HEK293T (cell line): ENCODE measurements around the gene SARS1.

Experiments used
- CTCF ChIA-PET: fragments of 350-600 bp; formaldehyde crosslinking; extraction: SDS; loops from one replicate; lab custom pipeline; 2021; ENCODE audit warnings: antibody characterized with exemption, inconsistent platforms; lab: Yijun Ruan, JAX
- POLR2A ChIA-PET: fragments of 350-600 bp; formaldehyde crosslinking; extraction: SDS; loops from one replicate; lab custom pipeline; 2020; ENCODE audit warnings: antibody characterized with exemption, inconsistent platforms; lab: Yijun Ruan, JAX
- DNase-seq: peaks from one replicate; pipeline ENCODE4 v3.0.0; 2012; ENCODE audit warnings: mixed read lengths; ENCODE audit errors: extremely low spot score
- ARNT ChIP-seq: fragments of 450-650 bp; IDR thresholded peaks from 2 replicates; pipeline ENCODE4 v1.6.1; 2017; ENCODE audit warnings: mild to moderate bottlenecking
- BHLHE40 ChIP-seq: fragments of 450-650 bp; IDR thresholded peaks from 2 replicates; pipeline ENCODE4 v1.6.1; 2016; ENCODE audit warnings: mild to moderate bottlenecking, moderate library complexity, borderline replicate concordance
- CTBP1 ChIP-seq: fragments of 450-650 bp; IDR thresholded peaks from 2 replicates; pipeline ENCODE4 v1.6.1; 2016; ENCODE audit warnings: borderline replicate concordance
- ELF4 ChIP-seq: fragments of 450-650 bp; IDR thresholded peaks from 2 replicates; pipeline ENCODE4 v1.6.1; 2017; ENCODE audit warnings: antibody characterized with exemption
- FOXA1 ChIP-seq: fragments of 450-650 bp; IDR thresholded peaks from 2 replicates; pipeline ENCODE4 v1.6.1; 2016; ENCODE audit warnings: mild to moderate bottlenecking
- FOXK2 ChIP-seq: fragments of 450-650 bp; IDR thresholded peaks from 2 replicates; pipeline ENCODE4 v1.6.1; 2016; ENCODE audit warnings: mild to moderate bottlenecking
- FOXM1 ChIP-seq: fragments of 450-650 bp; IDR thresholded peaks from 2 replicates; pipeline ENCODE4 v1.6.1; 2017; ENCODE audit warnings: mild to moderate bottlenecking, borderline replicate concordance
- HDGF ChIP-seq: fragments of 450-650 bp; IDR thresholded peaks from 2 replicates; pipeline ENCODE4 v1.6.1; 2017; ENCODE audit warnings: antibody characterized with exemption, borderline replicate concordance
- L3MBTL2 ChIP-seq: fragments of 450-650 bp; conservative IDR thresholded peaks from 2 replicates; pipeline ENCODE4 v1.6.1; 2016; ENCODE audit warnings: mild to moderate bottlenecking
- LEF1 ChIP-seq: fragments of 450-650 bp; IDR thresholded peaks from 2 replicates; pipeline ENCODE4 v1.6.1; 2017; ENCODE audit warnings: mild to moderate bottlenecking, borderline replicate concordance
- NFRKB ChIP-seq: fragments of 450-650 bp; IDR thresholded peaks from 2 replicates; pipeline ENCODE4 v1.6.1; 2016; ENCODE audit warnings: mild to moderate bottlenecking, moderate library complexity
- PKNOX1 ChIP-seq: fragments of 450-650 bp; IDR thresholded peaks from 2 replicates; pipeline ENCODE4 v1.6.1; 2016
- SP1 ChIP-seq: fragments of 450-650 bp; IDR thresholded peaks from 2 replicates; pipeline ENCODE4 v1.6.1; 2017
- SUZ12 ChIP-seq: fragments of 450-650 bp; IDR thresholded peaks from 2 replicates; pipeline ENCODE4 v1.6.1; 2016; ENCODE audit warnings: mild to moderate bottlenecking
- TARDBP ChIP-seq: fragments of 450-650 bp; IDR thresholded peaks from 2 replicates; pipeline ENCODE4 v1.6.1; 2016
- ZNF384 ChIP-seq: fragments of 450-650 bp; IDR thresholded peaks from 2 replicates; pipeline ENCODE4 v1.6.1; 2016

SARS1 gene

GRCh38 chr1:109252167-109252892 is 38.6 kb downstream of the SARS1 start:
- TF ChIP-seq ELF4 (no peak), PKNOX1 (no peak), NFRKB (no peak), L3MBTL2 (no peak), ZNF384 (no peak), HDGF (no peak), BHLHE40 (no peak), TARDBP (no peak)
- DNase-seq: no peak
- CTCF ChIA-PET: no interaction called here
- POLR2A ChIA-PET: interaction anchor here (1.6 to 3.0 kb wide), 3 partner anchors 31 to 231 kb away, joined by 4 to 13 read pairs (median 4); partner anchors contain the start of genes ATXN7L2 and PSRC1

- no peak for DNase-seq
- TF ChIP-seq FOXM1: no peak
- TF ChIP-seq TARDBP: no peak
- TF ChIP-seq ARNT: no peak
- TF ChIP-seq NFRKB: no peak
- TF ChIP-seq L3MBTL2: no peak
- TF ChIP-seq LEF1: no peak
- TF ChIP-seq FOXK2: no peak
- TF ChIP-seq CTBP1: no peak
- TF ChIP-seq HDGF: no peak
- no peak for TF ChIP-seq ELF4
- no peak for TF ChIP-seq ZNF384
- TF ChIP-seq PKNOX1: no peak
- no peak for TF ChIP-seq SP1
- no peak for TF ChIP-seq FOXA1
- no peak for TF ChIP-seq SUZ12
- no peak for TF ChIP-seq BHLHE40
- ChIA-PET POLR2A (interaction anchor here (0.9 to 3.0 kb wide), 7 partner anchors 12 to 230 kb away, joined by 4 to 13 read pairs (median 5); partner anchors contain the start of genes ATXN7L2, PSRC1 and SORT1), CTCF (interaction anchor here (1.1 to 2.1 kb wide), 6 partner anchors 11 to 280 kb away, joined by 4 to 10 read pairs (median 6); partner anchors contain the start of genes PSRC1 and SORT1)
These were observed 39.4 kb downstream of the SARS1 start for GRCh38 chr1:109252893-109253802.

GRCh38 chr1:109253803-109254620 is 40.3 kb downstream of the SARS1 start:
- ChIA-PET CTCF (interaction anchor here (1.1 to 2.1 kb wide), 7 partner anchors 10 to 279 kb away, joined by 4 to 10 read pairs (median 6); partner anchors contain the start of genes PSRC1 and SORT1), POLR2A (interaction anchor here (0.8 to 3.0 kb wide), 8 partner anchors 12 to 294 kb away, joined by 3 to 13 read pairs (median 5); partner anchors contain the start of genes ATXN7L2, GNAI3, PSRC1 and SORT1)
- TF ChIP-seq PKNOX1 (no peak), ELF4 (no peak), FOXK2 (no peak), CTBP1 (no peak)
- DNase-seq: no peak

- ChIA-PET POLR2A (interaction anchor here (1.0 to 3.0 kb wide), 4 partner anchors 28 to 144 kb away, joined by 3 to 13 read pairs (median 6); partner anchors contain the start of genes PSRC1 and SORT1), CTCF (interaction anchor here (0.6 to 2.1 kb wide), 7 partner anchors 9 to 278 kb away, joined by 4 to 10 read pairs (median 6); partner anchors contain the start of genes PSRC1 and SORT1)
- DNase-seq: no peak
- TF ChIP-seq CTBP1: no peak
- TF ChIP-seq SUZ12: no peak
These were observed 40.9 kb downstream of the SARS1 start for GRCh38 chr1:109254621-109255096.

GRCh38 chr1:109255097-109255651 is 41.5 kb downstream of the SARS1 start:
- POLR2A ChIA-PET: interaction anchor here (1.0 to 3.0 kb wide), 4 partner anchors 27 to 143 kb away, joined by 3 to 13 read pairs (median 6); partner anchors contain the start of genes PSRC1 and SORT1
- TF ChIP-seq TARDBP: no peak
- TF ChIP-seq ELF4: no peak
- TF ChIP-seq SUZ12: no peak
- no peak for TF ChIP-seq ZNF384
- no peak for TF ChIP-seq PKNOX1
- CTCF ChIA-PET: interaction anchor here (0.6 to 2.1 kb wide), 4 partner anchors 22 to 209 kb away, joined by 4 to 10 read pairs (median 5); partner anchors contain the start of gene SORT1
- no peak for DNase-seq
